ENCODE measurements around the gene MGAT3.
A peak's percentile ranks its signal among the peaks of the same experiment; 100 is the strongest.

The MGAT3 gene

DNA sequence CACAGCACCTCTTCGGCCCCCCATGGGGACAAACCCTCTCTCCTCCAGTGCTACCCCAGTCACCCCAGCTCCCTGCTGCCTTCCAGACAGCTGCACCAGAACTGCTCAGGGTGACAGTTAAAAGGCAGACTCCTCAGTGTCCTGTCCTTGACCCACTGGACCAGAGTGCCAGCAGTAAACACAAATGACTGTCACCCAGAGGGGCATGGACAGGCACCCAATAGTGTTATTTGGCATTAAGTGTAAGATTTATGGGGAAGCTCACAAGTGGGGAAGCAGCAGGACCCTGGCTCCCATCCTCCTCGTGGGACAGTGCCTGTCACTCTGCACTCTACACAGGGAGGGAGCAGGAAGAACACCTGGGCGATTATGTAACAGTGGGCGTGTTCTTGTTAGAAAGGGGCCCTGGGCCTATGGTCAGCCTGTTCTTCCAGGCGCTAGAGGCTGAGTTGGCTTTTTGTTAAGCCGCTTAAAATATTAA lies 70.7 kb downstream of the MGAT3 start:
- H3K4me1 ChIP-seq, result peaks cover 28% of the 10 kb centered on the region
- no peak for TF ChIP-seq CTCF (IDR thresholded peaks at IDR 0.05; ENCODE audit: low read depth, low read length)
- no peak overlapping the region for H3K4me3 ChIP-seq (ENCODE audit: low read depth, low read length)
- no peaks in the 10 kb centered on the region for H3K9me3 ChIP-seq
- peak; percentile 32 for DNase-seq
- H3K27me3 ChIP-seq, result no peaks in the 10 kb centered on the region
- peaks cover 59% of the 10 kb centered on the region for H3K36me3 ChIP-seq

DNA sequence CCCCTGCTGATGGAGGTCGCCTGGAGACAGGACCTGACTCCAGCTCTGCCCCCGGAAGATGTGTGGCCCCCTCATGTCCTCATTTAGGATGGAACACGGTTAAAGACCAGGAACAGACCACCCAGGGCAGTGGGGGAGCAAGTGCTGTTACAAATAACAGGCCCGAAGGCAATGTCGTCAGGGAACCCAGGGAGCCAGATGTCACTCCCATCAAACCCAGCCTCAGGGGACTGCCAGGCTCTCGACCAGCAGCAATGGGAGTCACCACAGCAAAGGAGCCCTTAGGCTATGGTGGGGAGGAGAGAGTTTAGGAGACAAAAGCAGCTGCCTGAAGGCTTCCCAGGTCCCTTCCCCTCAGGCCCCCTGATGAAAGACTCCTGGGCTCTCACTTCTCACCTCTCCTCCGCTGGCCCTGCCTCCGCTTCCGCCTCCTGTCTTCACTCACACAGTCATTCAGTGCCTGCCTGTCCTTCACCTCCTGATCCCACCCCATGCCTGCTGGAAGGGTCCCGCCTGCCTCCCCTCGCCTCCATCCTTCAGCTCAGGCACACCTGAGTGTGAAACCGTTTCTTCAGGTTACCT lies 71.4 kb downstream of the MGAT3 start:
- H3K4me3 ChIP-seq (ENCODE audit: low read depth, low read length), result peak overlapping the region; percentile 27
- H3K36me3 ChIP-seq, result peaks cover 52% of the 10 kb centered on the region
- H3K4me1 ChIP-seq, result peaks cover 24% of the 10 kb centered on the region
- H3K9me3 ChIP-seq, result no peaks in the 10 kb centered on the region
- no peak for TF ChIP-seq CTCF (IDR thresholded peaks at IDR 0.05; ENCODE audit: low read depth, low read length)
- no peaks in the 10 kb centered on the region for H3K27me3 ChIP-seq
- peak; percentile 91 for DNase-seq

GRCh38 chr22:39528681-39529486 lies 72.1 kb downstream of the MGAT3 start:
- no peaks in the 10 kb centered on the region for H3K27me3 ChIP-seq
- DNase-seq, result peak; percentile 92
- TF ChIP-seq CTCF (IDR thresholded peaks at IDR 0.05; ENCODE audit: low read depth, low read length), result peak; percentile 99
- H3K4me1 ChIP-seq, result peaks cover 24% of the 10 kb centered on the region
- peaks cover 45% of the 10 kb centered on the region for H3K36me3 ChIP-seq
- no peaks in the 10 kb centered on the region for H3K9me3 ChIP-seq
- H3K4me3 ChIP-seq (ENCODE audit: low read depth, low read length), result peak overlapping the region; percentile 27

DNA sequence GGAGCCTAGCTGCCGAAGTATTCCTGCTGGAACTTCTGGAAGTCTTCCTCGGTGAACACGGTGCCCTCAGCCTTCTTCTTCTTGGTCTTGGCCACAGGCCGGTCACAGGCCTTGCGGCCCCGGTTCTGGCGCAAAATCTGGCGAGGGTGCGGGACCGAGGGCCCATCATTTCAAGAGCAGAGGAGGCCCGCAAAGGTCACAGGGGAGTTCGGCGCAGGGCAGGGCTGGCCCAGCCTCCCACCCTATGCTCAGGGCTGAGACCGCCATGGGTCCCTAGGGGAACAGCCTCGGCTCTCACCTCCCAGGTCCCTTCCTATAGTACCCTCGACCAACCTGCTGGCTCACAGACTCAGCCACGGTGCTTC lies 72.7 kb downstream of the MGAT3 start:
- Histone ChIP-seq H3K4me3 (ENCODE audit: low read depth, low read length) (no peak overlapping the region), H3K9me3 (no peaks in the 10 kb centered on the region), H3K4me1 (peaks cover 24% of the 10 kb centered on the region), H3K36me3 (peaks cover 39% of the 10 kb centered on the region), H3K27me3 (no peaks in the 10 kb centered on the region)
- TF ChIP-seq CTCF (IDR thresholded peaks at IDR 0.05; ENCODE audit: low read depth, low read length), result no peak
- no peak for DNase-seq

DNA sequence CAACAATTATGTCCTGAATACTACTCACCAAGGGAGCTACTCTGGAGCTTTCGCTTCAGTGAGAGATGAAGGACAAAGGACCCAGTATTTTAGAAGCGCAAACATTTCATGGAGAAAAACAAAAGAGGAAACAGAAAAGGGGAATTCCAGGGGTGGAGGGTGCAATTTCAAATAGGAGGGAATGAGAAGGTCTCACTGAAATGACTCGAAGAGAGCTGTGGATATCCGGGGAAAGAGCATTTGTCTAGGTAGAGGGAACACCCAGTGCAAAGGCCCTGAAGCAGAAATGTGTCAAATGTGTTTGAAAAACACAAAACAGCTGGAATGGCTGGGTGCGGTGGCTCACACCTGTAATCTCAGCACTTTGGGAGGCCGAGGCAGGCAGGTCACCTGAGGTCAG lies 73.3 kb downstream of the MGAT3 start:
- Histone ChIP-seq H3K4me3 (ENCODE audit: low read depth, low read length) (no peak overlapping the region), H3K27me3 (no peaks in the 10 kb centered on the region), H3K36me3 (peaks cover 33% of the 10 kb centered on the region), H3K4me1 (peaks cover 26% of the 10 kb centered on the region), H3K9me3 (no peaks in the 10 kb centered on the region)
- no peak for DNase-seq
- TF ChIP-seq CTCF (IDR thresholded peaks at IDR 0.05; ENCODE audit: low read depth, low read length), result no peak
